ENCODE results near the gene MCL1. TPM values are rescaled to one million over a fixed set of nuclear protein-coding genes. Genes with fewer than 3 reads are reported as not detected.
"Not testable (repeated sequence)": the region's sequence is repeated elsewhere in the genome, so short reads cannot be mapped to it uniquely, and the experiment has no call there.

The MCL1 gene
- total RNA-seq, 1 experiment from 2014 or later: 145 TPM

- Histone ChIP-seq H3K9me3 (ENCODE audit: insufficient read depth, low read depth) (no peaks in the 10 kb centered on the region), H3K27me3 (ENCODE audit: insufficient read depth, low read depth) (no peaks in the 10 kb centered on the region), H3K79me2 (ENCODE audit: low read depth) (0 out of 2 replicates have a peak, but pooled peaks cover 12% of the 10 kb centered on the region), H2AFZ (no peak overlapping the region), H4K20me1 (ENCODE audit: insufficient read depth) (no peaks in the 10 kb centered on the region), H3K4me1 (replicated peaks; ENCODE audit: insufficient read depth) (peaks cover 34% of the 10 kb centered on the region), H3K9me2 (ENCODE audit: insufficient read depth) (no peaks in the 10 kb centered on the region), H3K4me3 (no peak overlapping the region), H3K27ac (no peak overlapping the region), H3K36me3 (ENCODE audit: low read depth) (peaks cover 6% of the 10 kb centered on the region; the same call in 1 of the 2 replicates), H3K4me2 (no peak overlapping the region), H3F3A (ENCODE audit: insufficient read depth, low read depth) (peaks cover 46% of the 10 kb centered on the region)
- intact Hi-C loops (cut with micrococcal nuclease; ENCODE audit: unreplicated experiment): no loop called here
- ChIA-PET POLR2A (ENCODE audit: unreplicated experiment) (no interaction called here), CTCF (interaction anchor here (0.5 kb wide), 1 partner anchor 112 kb away, joined by 4 read pairs; no protein-coding TSS in a partner anchor)
- DNase-seq: no peak
- no TSS peak for BruUV-seq (replicated peaks)
- no peak for TF ChIP-seq CTCF (conservative IDR thresholded peaks at IDR 0.05)
- TF ChIP-seq EZH2 (IDR thresholded peaks at IDR 0.05; ENCODE audit: low read depth): no peak
These were observed 22.1 kb upstream of the MCL1 start for GRCh38 chr1:150601540-150601939.

DNA sequence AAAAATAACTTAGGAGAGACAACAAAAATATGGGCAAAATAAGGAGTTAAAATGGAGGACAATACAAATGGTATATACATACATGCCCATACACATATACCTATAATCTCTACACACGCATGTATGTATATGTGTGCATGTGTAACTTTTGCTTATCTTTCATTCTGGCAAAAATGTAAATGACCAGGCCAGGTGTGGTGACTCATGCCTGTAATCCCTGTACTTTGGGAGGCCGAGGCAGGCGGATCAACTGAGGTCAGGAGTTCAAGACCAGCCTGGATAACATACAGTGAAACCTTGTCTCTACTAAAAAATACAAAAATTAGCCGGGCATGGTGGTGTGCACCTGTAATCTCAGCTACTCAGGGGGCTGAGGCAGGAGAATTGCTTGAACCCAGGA, 18.9 kb upstream of the MCL1 start:
- H3F3A ChIP-seq (ENCODE audit: insufficient read depth, low read depth): peaks cover 35% of the 10 kb centered on the region
- H3K4me2 ChIP-seq; H4K20me1 ChIP-seq (ENCODE audit: insufficient read depth); BruUV-seq (replicated peaks); intact Hi-C loops (cut with micrococcal nuclease; ENCODE audit: unreplicated experiment); DNase-seq; H3K27me3 ChIP-seq (ENCODE audit: insufficient read depth, low read depth); H2AFZ ChIP-seq; H3K4me3 ChIP-seq; H3K9me2 ChIP-seq (ENCODE audit: insufficient read depth); H3K27ac ChIP-seq; H3K36me3 ChIP-seq (ENCODE audit: low read depth); H3K9me3 ChIP-seq (ENCODE audit: insufficient read depth, low read depth); H3K79me2 ChIP-seq (ENCODE audit: low read depth); CTCF ChIA-PET: not testable (repeated sequence)
- POLR2A ChIA-PET (ENCODE audit: unreplicated experiment): interaction anchor here (0.6 kb wide), 1 partner anchor 19 kb away, joined by 8 read pairs; the partner anchor contains the start of gene MCL1
- peaks cover 15% of the 10 kb centered on the region for H3K4me1 ChIP-seq (replicated peaks; ENCODE audit: insufficient read depth)

- POLR2A ChIA-PET (ENCODE audit: unreplicated experiment): no interaction called here
- Histone ChIP-seq H3K27ac (no peak overlapping the region), H3K27me3 (ENCODE audit: insufficient read depth, low read depth) (no peaks in the 10 kb centered on the region), H3F3A (ENCODE audit: insufficient read depth, low read depth) (peaks cover 40% of the 10 kb centered on the region), H3K36me3 (ENCODE audit: low read depth) (peaks cover 6% of the 10 kb centered on the region; the same call in 1 of the 2 replicates), H3K79me2 (ENCODE audit: low read depth) (no peaks in the 10 kb centered on the region), H3K9me3 (ENCODE audit: insufficient read depth, low read depth) (no peaks in the 10 kb centered on the region), H2AFZ (no peak overlapping the region), H3K9me2 (ENCODE audit: insufficient read depth) (no peaks in the 10 kb centered on the region), H3K4me3 (no peak overlapping the region), H3K4me2 (no peak overlapping the region), H3K4me1 (replicated peaks; ENCODE audit: insufficient read depth) (peaks cover 25% of the 10 kb centered on the region), H4K20me1 (ENCODE audit: insufficient read depth) (no peaks in the 10 kb centered on the region)
- intact Hi-C loops (cut with micrococcal nuclease; ENCODE audit: unreplicated experiment): no loop called here
- CTCF ChIA-PET: interaction anchor here (0.6 kb wide), 1 partner anchor 335 kb away, joined by 3 read pairs; no protein-coding TSS in a partner anchor
- TF ChIP-seq EZH2 (IDR thresholded peaks at IDR 0.05; ENCODE audit: low read depth) (no peak), CTCF (conservative IDR thresholded peaks at IDR 0.05) (no peak)
- DNase-seq: no peak
- no TSS peak for BruUV-seq (replicated peaks)
These were observed 17.6 kb upstream of the MCL1 start for GRCh38 chr1:150596976-150597375.
